ENCODE results near the gene SUFU.

- TF ChIP-seq, protein P1, sequence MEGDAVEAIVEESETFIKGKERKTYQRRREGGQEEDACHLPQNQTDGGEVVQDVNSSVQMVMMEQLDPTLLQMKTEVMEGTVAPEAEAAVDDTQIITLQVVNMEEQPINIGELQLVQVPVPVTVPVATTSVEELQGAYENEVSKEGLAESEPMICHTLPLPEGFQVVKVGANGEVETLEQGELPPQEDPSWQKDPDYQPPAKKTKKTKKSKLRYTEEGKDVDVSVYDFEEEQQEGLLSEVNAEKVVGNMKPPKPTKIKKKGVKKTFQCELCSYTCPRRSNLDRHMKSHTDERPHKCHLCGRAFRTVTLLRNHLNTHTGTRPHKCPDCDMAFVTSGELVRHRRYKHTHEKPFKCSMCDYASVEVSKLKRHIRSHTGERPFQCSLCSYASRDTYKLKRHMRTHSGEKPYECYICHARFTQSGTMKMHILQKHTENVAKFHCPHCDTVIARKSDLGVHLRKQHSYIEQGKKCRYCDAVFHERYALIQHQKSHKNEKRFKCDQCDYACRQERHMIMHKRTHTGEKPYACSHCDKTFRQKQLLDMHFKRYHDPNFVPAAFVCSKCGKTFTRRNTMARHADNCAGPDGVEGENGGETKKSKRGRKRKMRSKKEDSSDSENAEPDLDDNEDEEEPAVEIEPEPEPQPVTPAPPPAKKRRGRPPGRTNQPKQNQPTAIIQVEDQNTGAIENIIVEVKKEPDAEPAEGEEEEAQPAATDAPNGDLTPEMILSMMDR (IDR thresholded peaks at IDR 0.05), result no peak
- TF ChIP-seq POLR2A (IDR thresholded peaks at IDR 0.05), result no peak
These were observed 153.1 kb downstream of the SUFU start for GRCh38 chr10:102656791-102657371.

All from Peyer's patch (tissue), 4 donors.